ENCODE measurements around the gene VSTM2B.

VSTM2B gene

GRCh38 chr19:29569038-29569911, 43.5 kb downstream of the VSTM2B start:
- no peak for DNase-seq

DNA sequence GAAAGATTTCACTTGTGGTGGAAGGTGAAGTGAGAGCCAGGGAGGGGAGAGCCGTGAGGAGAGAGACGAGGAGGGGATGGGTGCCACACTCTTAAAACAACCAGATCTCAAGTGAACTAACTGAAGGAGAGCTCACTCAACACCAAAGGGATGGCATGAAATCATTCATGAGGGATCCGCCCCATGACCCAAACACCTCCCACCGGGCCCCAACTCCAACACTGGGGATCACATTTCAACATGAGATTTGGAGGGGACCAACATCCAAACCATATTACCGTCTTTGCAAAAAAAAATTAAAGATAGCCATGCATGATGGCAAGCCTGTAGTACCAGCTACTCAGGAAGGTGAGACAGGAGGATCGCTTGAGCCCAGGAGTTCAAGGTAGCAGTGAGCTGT, 45.4 kb downstream of the VSTM2B start:
- no peak for DNase-seq

DNA sequence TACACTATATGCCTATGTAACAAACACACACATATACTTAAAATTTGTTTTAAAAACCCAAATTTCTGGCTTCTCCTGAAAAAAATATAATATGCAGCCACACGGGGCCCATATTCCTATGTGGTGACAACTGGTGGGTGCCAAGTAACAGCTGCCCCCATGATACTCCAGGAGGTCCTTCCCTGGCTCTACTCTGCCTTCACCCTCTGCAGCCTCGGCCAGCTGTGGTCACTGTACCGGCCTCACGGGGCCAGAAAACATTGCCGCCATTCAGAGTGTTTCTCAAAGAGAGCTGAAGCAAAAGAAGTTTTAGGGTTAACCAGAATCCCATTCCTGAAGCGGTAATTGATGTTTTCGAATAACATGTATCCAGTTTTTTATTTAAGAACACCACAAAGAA, 47.7 kb downstream of the VSTM2B start:
- DNase-seq, result no peak

- no peak for DNase-seq
Observed at GRCh38 chr19:29574510-29574909, 48.7 kb downstream of the VSTM2B start.

GRCh38 chr19:29576046-29576606, 50.3 kb downstream of the VSTM2B start:
- DNase-seq, result no peak

DNA sequence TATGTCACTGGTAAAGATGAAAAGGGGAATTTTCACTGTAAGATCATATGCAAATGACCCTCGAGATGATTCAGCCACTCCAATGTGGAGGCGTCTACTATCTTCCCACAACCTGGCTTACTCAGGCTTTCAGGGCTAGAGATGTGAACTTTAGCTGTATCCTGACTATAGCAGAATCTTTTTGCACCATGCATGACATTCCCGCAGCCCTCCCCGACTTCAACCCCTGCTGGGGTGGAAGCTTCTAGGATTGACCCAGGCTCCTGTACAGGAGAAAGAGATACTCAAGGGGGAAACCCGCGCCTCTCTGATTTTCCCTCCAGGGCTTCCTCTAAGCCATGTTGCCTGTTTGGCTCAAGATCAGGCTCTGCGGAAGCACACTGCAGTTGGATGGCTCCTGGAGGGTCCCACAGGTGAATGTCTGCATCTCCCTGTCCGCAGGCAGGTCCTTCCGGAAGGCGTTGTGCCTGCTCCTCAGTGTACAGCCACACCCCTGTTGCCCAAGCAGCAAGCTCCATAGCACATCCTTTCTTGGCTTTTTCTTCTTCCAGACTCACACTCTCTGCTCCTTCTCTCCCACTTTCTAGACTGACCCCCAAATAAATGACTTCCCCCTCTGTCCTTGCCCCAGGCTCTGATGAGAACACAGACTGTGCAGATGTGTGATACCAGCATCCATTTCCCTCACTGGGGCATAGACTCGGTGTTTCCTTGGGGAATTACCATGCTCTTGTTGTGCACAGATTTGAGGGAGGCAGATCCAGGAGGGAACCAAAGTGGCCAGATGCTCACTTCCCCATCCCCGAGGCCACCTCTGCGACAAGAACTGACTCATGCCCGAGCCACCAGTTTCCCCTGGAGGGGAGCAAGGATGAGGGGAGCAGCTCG, 51.2 kb downstream of the VSTM2B start:
- no peak for DNase-seq

- DNase-seq, result no peak
Observed at GRCh38 chr19:29577649-29577963, 51.8 kb downstream of the VSTM2B start.

GRCh38 chr19:29578349-29578748, 52.6 kb downstream of the VSTM2B start:
- no peak for DNase-seq

GRCh38 chr19:29579308-29579910, 53.6 kb downstream of the VSTM2B start:
- no peak for DNase-seq

DNA sequence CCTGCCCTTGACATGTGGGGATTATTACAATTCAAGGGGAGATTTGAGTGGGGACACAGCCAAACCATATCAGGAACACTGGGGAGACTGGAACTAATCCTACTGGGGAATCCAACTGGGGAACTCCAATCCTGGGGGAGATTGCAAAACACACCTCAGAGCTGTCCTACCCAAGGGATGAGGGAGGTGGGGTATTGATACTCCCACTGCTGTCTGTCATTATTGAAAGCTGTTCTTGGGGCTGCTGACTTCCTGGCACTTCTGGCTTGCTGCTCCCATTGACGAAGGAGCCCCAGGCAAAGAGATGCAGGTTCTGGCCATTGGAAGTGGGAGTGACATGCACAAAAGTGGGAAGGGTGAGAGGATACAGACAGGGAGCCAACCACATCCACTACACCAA, 55.6 kb downstream of the VSTM2B start:
- DNase-seq, result no peak

DNA sequence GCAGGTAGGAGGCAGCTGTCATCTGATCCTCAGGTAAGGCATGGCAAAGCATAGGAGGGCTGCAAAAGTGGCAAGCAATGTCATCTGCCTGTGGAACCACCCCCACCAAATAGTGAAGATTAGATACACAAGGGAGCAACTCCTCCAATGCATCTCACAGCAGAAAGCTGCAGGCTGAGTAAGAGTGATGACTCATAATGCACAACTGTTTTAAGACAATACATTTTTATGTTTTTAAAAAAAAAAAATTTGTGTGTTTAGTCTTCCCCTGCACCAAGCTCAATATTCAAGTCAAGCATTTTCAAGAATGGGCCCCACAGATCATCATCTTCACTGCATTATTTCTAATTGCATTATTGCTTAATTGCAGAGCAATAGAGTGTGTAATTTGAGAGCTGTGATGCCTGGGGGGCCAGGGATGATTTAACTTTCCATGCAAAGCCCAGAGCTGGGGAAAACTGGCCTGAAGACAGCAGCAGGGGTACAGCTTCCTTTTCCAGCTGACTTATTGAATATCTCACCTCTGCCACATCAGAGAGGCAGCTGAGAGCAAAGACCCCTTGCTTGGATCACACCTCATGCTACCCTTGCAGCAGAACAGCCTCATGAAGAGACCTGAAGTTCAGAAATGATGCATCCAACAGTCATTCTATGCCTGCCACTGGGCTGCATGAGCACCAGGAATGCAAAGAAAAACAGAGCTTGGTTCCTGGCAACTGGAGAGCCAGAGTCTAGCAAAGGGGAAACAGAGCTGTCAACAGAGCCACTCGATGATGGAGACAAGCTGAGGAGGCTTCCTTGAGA, 57.6 kb downstream of the VSTM2B start:
- DNase-seq, result no peak

DNA sequence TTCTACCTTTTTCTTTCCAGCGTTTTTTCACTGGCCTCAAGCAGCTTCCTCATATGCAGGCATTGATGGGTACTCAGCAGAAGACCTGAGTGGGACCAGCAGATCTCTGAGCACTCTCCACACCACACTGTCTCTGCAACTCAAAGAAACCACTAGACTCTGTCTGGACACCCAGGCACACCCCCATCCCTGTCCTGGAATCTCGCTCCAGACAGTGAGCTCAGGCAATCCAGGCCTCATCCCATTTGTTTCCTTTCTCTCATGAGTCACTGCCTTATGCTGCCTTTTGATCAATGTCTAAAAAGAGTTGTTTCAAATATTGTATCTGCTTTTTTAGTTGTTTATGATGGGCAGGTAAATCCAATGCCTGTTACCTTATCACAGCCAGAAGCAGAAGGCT, 60.6 kb downstream of the VSTM2B start:
- no peak for DNase-seq

DNA sequence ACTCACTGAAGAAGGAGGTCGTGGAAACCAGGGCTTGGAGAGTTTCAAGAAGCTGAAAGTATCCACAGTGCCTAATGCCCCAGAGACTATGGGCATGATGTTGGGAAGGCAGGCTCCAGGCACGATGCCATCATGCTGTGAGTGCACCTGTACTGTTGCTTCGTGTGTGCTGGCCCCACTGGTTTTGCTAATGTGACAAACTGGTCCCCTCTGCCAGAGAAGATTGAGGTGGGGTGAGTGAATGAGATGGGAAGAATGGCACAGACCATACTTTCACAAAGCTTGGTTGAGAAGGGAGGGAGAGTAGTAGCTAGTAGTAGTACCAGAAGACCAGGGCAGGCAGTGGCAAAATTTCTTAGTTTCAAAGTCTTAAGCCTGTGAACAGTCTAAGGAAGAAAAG, 61.3 kb downstream of the VSTM2B start:
- no peak for DNase-seq

- no peak for DNase-seq
Observed at GRCh38 chr19:29587518-29587986, 61.8 kb downstream of the VSTM2B start.

DNA sequence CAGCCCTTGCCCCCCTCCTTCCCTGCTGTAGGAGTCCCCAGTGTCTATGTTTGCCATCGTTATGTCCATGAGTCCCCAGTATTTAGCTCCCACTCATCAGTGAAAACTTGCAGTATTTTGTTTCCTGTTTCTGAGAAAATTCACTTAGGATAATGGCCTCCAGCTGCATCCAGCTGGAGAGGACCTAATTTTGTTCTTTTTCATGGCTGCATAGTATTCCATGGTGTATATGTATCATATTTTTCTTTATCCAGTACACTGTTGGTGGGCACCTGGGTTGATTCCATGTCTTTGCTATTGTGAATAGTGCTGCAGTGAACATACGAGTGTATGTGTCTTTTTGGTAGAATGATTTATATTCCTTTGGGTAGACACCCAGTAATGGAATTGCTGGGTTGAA, 62.3 kb downstream of the VSTM2B start:
- DNase-seq, result no peak

- no peak for DNase-seq
Observed at GRCh38 chr19:29590278-29590677, 64.5 kb downstream of the VSTM2B start.

DNA sequence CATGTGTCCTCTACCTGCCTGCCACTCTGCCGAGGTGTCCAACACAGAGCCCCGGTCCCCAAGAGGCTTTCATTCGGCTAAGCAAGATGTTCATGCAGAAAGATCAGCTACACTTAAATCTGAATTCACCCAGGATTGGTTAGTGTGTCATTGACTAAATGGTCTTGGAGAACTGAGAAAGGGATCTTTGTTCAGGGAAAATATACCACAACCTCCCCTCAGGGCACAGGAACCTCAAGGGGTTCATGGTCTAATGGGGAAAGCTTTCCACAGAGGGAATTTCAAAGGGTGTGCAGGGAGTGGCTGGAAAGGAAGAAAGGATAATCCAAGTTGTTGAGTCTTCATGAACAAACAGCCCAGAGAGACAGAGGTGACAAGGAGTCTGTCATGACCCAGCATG, 65.9 kb downstream of the VSTM2B start:
- DNase-seq, result no peak

DNA sequence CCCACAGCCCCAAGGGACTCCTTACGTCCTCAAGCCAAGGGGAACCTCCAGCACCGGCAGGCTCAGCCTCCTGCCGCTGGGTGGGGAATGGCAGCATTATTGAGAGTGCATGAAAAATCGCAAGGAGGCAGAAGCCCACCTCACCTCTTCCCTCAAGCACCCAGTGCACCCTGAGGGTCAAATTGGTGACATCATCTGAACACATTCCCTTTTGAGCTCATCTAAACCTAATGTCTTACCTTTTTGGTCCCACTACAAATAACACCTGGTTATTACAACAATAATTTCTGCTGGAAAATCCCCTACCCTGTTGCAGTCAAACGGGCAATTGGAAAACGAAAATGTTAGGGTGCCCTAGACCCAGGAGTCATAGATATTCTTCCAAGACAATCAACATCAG, 68.1 kb downstream of the VSTM2B start:
- DNase-seq, result no peak

DNA sequence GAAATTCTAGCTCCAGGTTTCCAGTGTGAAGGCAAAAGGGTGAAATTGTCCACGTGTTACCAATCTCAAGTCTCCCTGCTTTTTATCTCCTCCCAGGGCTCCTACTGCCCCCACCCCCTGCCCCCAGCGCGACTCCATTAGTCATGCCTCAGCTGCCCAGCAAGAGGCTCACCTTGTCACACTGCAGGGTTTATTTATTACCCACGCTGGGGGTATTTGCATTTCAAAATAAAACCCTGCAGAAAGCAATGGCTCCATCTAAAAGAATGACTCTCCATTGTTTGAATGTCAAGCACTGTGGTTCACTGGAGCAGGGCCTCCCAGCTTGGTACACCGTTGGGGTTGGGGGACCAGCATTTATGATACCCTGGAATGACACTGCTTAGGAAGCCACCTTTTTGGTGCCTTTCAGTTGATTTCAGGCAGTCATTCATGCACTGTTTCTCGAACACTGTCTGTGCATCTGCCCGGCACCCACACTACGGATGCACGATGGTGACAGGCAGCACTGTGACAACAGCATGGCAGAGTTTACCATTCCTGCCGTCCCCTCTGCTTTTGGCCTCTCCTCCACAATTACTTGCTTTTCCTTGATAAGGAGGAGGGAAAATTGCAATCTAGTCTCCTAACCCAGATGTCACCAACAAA, 70.4 kb downstream of the VSTM2B start:
- no peak for DNase-seq

DNA sequence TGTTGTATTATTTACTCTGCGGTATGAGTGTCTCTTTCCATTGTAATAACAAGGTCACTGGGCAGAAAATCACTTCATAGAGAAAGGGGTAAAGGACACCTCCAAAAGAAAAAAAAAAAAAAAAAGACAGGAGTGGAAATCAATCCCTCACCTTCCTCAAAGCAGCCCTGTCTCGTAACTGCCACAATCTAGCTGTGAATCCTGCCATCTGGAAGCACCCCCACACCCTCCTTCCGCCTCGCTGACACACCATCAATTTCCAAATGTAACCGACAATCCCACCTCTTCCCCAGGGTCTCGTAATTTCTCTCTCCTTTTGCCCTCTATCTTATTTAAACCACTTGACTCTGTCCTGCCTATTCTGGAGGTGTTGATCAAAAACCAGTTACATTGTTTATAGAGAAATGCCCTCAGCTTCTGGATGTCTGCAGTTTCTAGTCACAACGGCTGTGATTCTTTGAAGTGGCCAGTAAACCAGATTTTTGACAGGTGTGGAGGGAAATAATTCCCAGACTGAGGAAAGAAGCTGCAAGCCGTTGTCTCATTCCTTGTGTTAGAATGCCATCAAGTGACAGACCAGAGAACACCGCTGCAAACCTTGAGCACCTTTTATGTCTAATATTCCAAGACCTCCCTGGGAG, 71.2 kb downstream of the VSTM2B start:
- DNase-seq, result no peak

- DNase-seq, result no peak
Observed at GRCh38 chr19:29598036-29598435, 72.2 kb downstream of the VSTM2B start.
